ENCODE data around the gene MYO3B. TPM values are rescaled to one million over a fixed set of nuclear protein-coding genes. Genes with fewer than 3 reads are reported as not detected.
"Not testable (repeated sequence)": the region's sequence is repeated elsewhere in the genome, so short reads cannot be mapped to it uniquely, and the experiment has no call there.

Gene MYO3B
- total RNA-seq, 1 donor from 2014 or later = not detected

GRCh38 chr2:170544817-170545216 lies 366.9 kb downstream of the MYO3B start:
- peaks cover 3% of the 10 kb centered on the region for H3K36me3 Mint-ChIP-seq (ENCODE audit: low read depth)
- no peaks in the 10 kb centered on the region for H3K27me3 Mint-ChIP-seq (ENCODE audit: low read depth)
- no peak for TF ChIP-seq CTCF (conservative IDR thresholded peaks at IDR 0.05)
- peaks cover 4% of the 10 kb centered on the region for H3K4me1 Mint-ChIP-seq
- peaks cover 8% of the 10 kb centered on the region for H3K9me3 Mint-ChIP-seq
- no peak overlapping the region for H3K27ac Mint-ChIP-seq (ENCODE audit: unreplicated experiment)
- no peak overlapping the region for H3K4me3 Mint-ChIP-seq
- no peak for DNase-seq (ENCODE audit: low read depth, low spot score)

GRCh38 chr2:170548304-170548703 lies 370.4 kb downstream of the MYO3B start:
- Mint-ChIP-seq H3K36me3 (ENCODE audit: low read depth) (peaks cover 10% of the 10 kb centered on the region), H3K4me3 (no peak overlapping the region), H3K27ac (ENCODE audit: unreplicated experiment) (no peak overlapping the region), H3K9me3 (peaks cover 16% of the 10 kb centered on the region), H3K4me1 (no peaks in the 10 kb centered on the region), H3K27me3 (ENCODE audit: low read depth) (no peaks in the 10 kb centered on the region)
- no peak for TF ChIP-seq CTCF (conservative IDR thresholded peaks at IDR 0.05)
- no peak for DNase-seq (ENCODE audit: low read depth, low spot score)

- no peak for TF ChIP-seq CTCF (conservative IDR thresholded peaks at IDR 0.05)
- H3K4me1 Mint-ChIP-seq = no peaks in the 10 kb centered on the region
- no peak overlapping the region for H3K27ac Mint-ChIP-seq (ENCODE audit: unreplicated experiment)
- H3K36me3 Mint-ChIP-seq (ENCODE audit: low read depth) = peaks cover 16% of the 10 kb centered on the region
- peaks cover 13% of the 10 kb centered on the region for H3K9me3 Mint-ChIP-seq
- no peak for DNase-seq (ENCODE audit: low read depth, low spot score)
- H3K27me3 Mint-ChIP-seq (ENCODE audit: low read depth) = no peaks in the 10 kb centered on the region
- H3K4me3 Mint-ChIP-seq = no peak overlapping the region
Measured at GRCh38 chr2:170550501-170550900, 372.6 kb downstream of the MYO3B start.

GRCh38 chr2:170551899-170552298 lies 374.0 kb downstream of the MYO3B start:
- not testable (repeated sequence) for H3K4me1 Mint-ChIP-seq; DNase-seq (ENCODE audit: low read depth, low spot score); H3K9me3 Mint-ChIP-seq; H3K27ac Mint-ChIP-seq (ENCODE audit: unreplicated experiment); H3K27me3 Mint-ChIP-seq (ENCODE audit: low read depth); H3K4me3 Mint-ChIP-seq
- peaks cover 13% of the 10 kb centered on the region for H3K36me3 Mint-ChIP-seq (ENCODE audit: low read depth)

GRCh38 chr2:170553748-170554147 lies 375.8 kb downstream of the MYO3B start:
- Mint-ChIP-seq H3K27ac (ENCODE audit: unreplicated experiment) (no peak overlapping the region), H3K27me3 (ENCODE audit: low read depth) (no peaks in the 10 kb centered on the region), H3K4me3 (no peak overlapping the region), H3K9me3 (peaks cover 10% of the 10 kb centered on the region), H3K4me1 (no peaks in the 10 kb centered on the region), H3K36me3 (ENCODE audit: low read depth) (peaks cover 13% of the 10 kb centered on the region)
- DNase-seq (ENCODE audit: low read depth, low spot score) = no peak
- TF ChIP-seq CTCF (conservative IDR thresholded peaks at IDR 0.05) = no peak

- no peaks in the 10 kb centered on the region for H3K4me1 Mint-ChIP-seq
- no peak overlapping the region for H3K4me3 Mint-ChIP-seq
- no peaks in the 10 kb centered on the region for H3K27me3 Mint-ChIP-seq (ENCODE audit: low read depth)
- no peak for DNase-seq (ENCODE audit: low read depth, low spot score)
- H3K36me3 Mint-ChIP-seq (ENCODE audit: low read depth) = peaks cover 13% of the 10 kb centered on the region
- TF ChIP-seq CTCF (conservative IDR thresholded peaks at IDR 0.05) = no peak
- no peak overlapping the region for H3K27ac Mint-ChIP-seq (ENCODE audit: unreplicated experiment)
- peaks cover 10% of the 10 kb centered on the region for H3K9me3 Mint-ChIP-seq
Measured at GRCh38 chr2:170554278-170554955, 376.5 kb downstream of the MYO3B start.

Data from neural crest cell (in vitro differentiated cells).